HL-60/S4 treated with phorbol 12-myristate 13-acetate at 8.2 ng/mL for 4 days and 3 days (cell line): ENCODE results near the gene RELB.

ENCODE experiments used
- in situ Hi-C: fragments of 300-500 bp; cut with MboI; formaldehyde crosslinking; loops from 2 replicates; pipeline ENCODE4 v1.15.0; 2022; ENCODE audit warnings: low sequenced_read_pairs

Gene RELB

GRCh38 chr19:45021971-45022370, 20.7 kb downstream of the RELB start:
- in situ Hi-C loops: no loop called here

- in situ Hi-C loops: no loop called here
Measured at GRCh38 chr19:45023048-45023447, 21.8 kb downstream of the RELB start.

- in situ Hi-C loops: no loop called here
Measured at GRCh38 chr19:45025264-45025663, 24.0 kb downstream of the RELB start.

- in situ Hi-C loops: no loop called here
Measured at GRCh38 chr19:45027371-45027770, 26.1 kb downstream of the RELB start.

- in situ Hi-C loops: no loop called here
Measured at GRCh38 chr19:45030825-45031224, 29.6 kb downstream of the RELB start.

GRCh38 chr19:45032421-45032820, 31.2 kb downstream of the RELB start:
- in situ Hi-C loops: no loop called here

- in situ Hi-C loops: no loop called here
Measured at GRCh38 chr19:45035755-45036154, 34.5 kb downstream of the RELB start.

GRCh38 chr19:45037393-45038169, 36.3 kb downstream of the RELB start:
- in situ Hi-C loops: no loop called here

GRCh38 chr19:45038931-45039893, 37.9 kb downstream of the RELB start, which contains the start of gene CLASRP:
TSS of gene CLASRP (plus strand) at chr19:45039045. CDS start at chr19:45040213, 1,168 bp downstream.
- in situ Hi-C loops: no loop called here

GRCh38 chr19:45040059-45040771, 39.0 kb downstream of the RELB start:
- in situ Hi-C loops: no loop called here

GRCh38 chr19:45041125-45041524, 39.9 kb downstream of the RELB start:
- in situ Hi-C loops: no loop called here

- in situ Hi-C loops: no loop called here
Measured at GRCh38 chr19:45045671-45046353, 44.5 kb downstream of the RELB start.

- in situ Hi-C loops: no loop called here
Measured at GRCh38 chr19:45046355-45046754, 45.1 kb downstream of the RELB start.

- in situ Hi-C loops: no loop called here
Measured at GRCh38 chr19:45047188-45047797, 46.0 kb downstream of the RELB start.

- in situ Hi-C loops: no loop called here
Measured at GRCh38 chr19:45049073-45049736, 47.9 kb downstream of the RELB start.

- in situ Hi-C loops: no loop called here
Measured at GRCh38 chr19:45050036-45050435, 48.8 kb downstream of the RELB start.

GRCh38 chr19:45051929-45052579, 50.8 kb downstream of the RELB start:
- in situ Hi-C loops: no loop called here

GRCh38 chr19:45056831-45057230, 55.6 kb downstream of the RELB start:
- in situ Hi-C loops: no loop called here

GRCh38 chr19:45057444-45057843, 56.2 kb downstream of the RELB start:
- in situ Hi-C loops: no loop called here
